Liver (tissue), 9 donors: ENCODE measurements around the gene CCDC69. TPM values are rescaled to one million over a fixed set of nuclear protein-coding genes. Genes with fewer than 3 reads are reported as not detected.

Experiments used
- DNase-seq: peaks from one replicate; pipeline ENCODE4 v3.0.0-alpha.2; 2017; ENCODE audit warnings: low spot score
- H3K27ac ChIP-seq, 2 donors: one replicate each; pipeline ENCODE4 v1.7.0; 2013; ENCODE audit warnings: inconsistent platforms in 2 of 2, low read length in 2 of 2, control low read depth in 1 of 2, low read depth in 1 of 2, mild to moderate bottlenecking in 1 of 2
- H3K27me3 ChIP-seq, 4 donors: one replicate each; pipeline versions ENCODE4 v1.6.1 to v1.7.0; 2013; ENCODE audit warnings: low read length in 3 of 4, inconsistent platforms in 1 of 4, mild to moderate bottlenecking in 1 of 4, moderate library complexity in 1 of 4; ENCODE audit not compliant: control insufficient read depth in 4 of 4, insufficient read depth in 4 of 4
- H3K36me3 ChIP-seq, 4 donors: one replicate each; pipeline versions ENCODE4 v1.6.1 to v1.7.0; 2013; ENCODE audit warnings: low read length in 3 of 4, mild to moderate bottlenecking in 3 of 4, low read depth in 1 of 4, moderate library complexity in 1 of 4; ENCODE audit not compliant: control insufficient read depth in 4 of 4, insufficient read depth in 3 of 4
- H3K4me1 ChIP-seq, 4 donors: one replicate each; pipeline versions ENCODE4 v1.6.1 to v1.7.0; 2013; ENCODE audit warnings: low read length in 3 of 4, mild to moderate bottlenecking in 3 of 4, moderate library complexity in 1 of 4; ENCODE audit not compliant: control insufficient read depth in 4 of 4, insufficient read depth in 4 of 4
- H3K4me3 ChIP-seq, 3 donors: one replicate each; pipeline versions ENCODE4 v1.6.1 to v1.7.0; 2013; ENCODE audit warnings: low read length in 3 of 3, control low read depth in 1 of 3, low read depth in 1 of 3, mild to moderate bottlenecking in 1 of 3
- H3K9ac ChIP-seq, 2 donors: one replicate each; pipeline ENCODE4 v1.7.0; 2013; ENCODE audit warnings: low read length in 2 of 2, mild to moderate bottlenecking in 2 of 2, moderate library complexity in 2 of 2, control low read depth in 1 of 2, low read depth in 1 of 2
- H3K9me3 ChIP-seq, 4 donors: one replicate each; pipeline versions ENCODE4 v1.6.1 to v1.7.0; 2013; ENCODE audit warnings: low read length in 3 of 4; ENCODE audit not compliant: control insufficient read depth in 4 of 4
- ATF3 ChIP-seq: IDR thresholded peaks from 2 replicates; pipeline ENCODE4 v1.6.1; 2016; ENCODE audit warnings: antibody characterized with exemption
- CTCF ChIP-seq: fragments of 150-350 bp; IDR thresholded peaks from 2 replicates; pipeline ENCODE4 v1.5.1; 2017; ENCODE audit warnings: improper control_type of control experiment, low read depth, low read length; ENCODE audit not compliant: missing input control
- EGR1 ChIP-seq, 2 donors: IDR thresholded peaks; 2 replicates each; pipeline ENCODE4 v1.6.1; 2016 to 2018; ENCODE audit warnings: antibody characterized with exemption in 2 of 2, low read depth in 2 of 2
- FOXA1 ChIP-seq: IDR thresholded peaks from 2 replicates; pipeline ENCODE4 v1.6.1; 2016; ENCODE audit warnings: antibody characterized with exemption
- FOXA2 ChIP-seq: IDR thresholded peaks from 2 replicates; pipeline ENCODE4 v1.6.1; 2016; ENCODE audit warnings: antibody characterized with exemption
- GABPA ChIP-seq, 2 donors: IDR thresholded peaks in 1 of 2; conservative IDR thresholded peaks in 1 of 2; 2 replicates each; pipeline ENCODE4 v1.6.1; 2016; ENCODE audit warnings: antibody characterized with exemption in 2 of 2, mild to moderate bottlenecking in 1 of 2, moderate library complexity in 1 of 2
- HNF4A ChIP-seq, 2 donors: conservative IDR thresholded peaks; 2 replicates each; pipeline ENCODE4 v1.6.1; 2016; ENCODE audit warnings: antibody characterized with exemption in 2 of 2, mild to moderate bottlenecking in 2 of 2
- HNF4G ChIP-seq: IDR thresholded peaks from 2 replicates; pipeline ENCODE4 v1.6.1; 2016; ENCODE audit warnings: antibody characterized with exemption
- JUND ChIP-seq, 2 donors: IDR thresholded peaks; 2 replicates each; pipeline ENCODE4 v1.6.1; 2016; ENCODE audit warnings: antibody characterized with exemption in 2 of 2
- MAX ChIP-seq: IDR thresholded peaks from 2 replicates; pipeline ENCODE4 v1.6.1; 2016; ENCODE audit warnings: antibody characterized with exemption
- NR2F2 ChIP-seq: IDR thresholded peaks from 2 replicates; pipeline ENCODE4 v1.6.1; 2016; ENCODE audit warnings: antibody characterized with exemption
- RAD21 ChIP-seq, 2 donors: IDR thresholded peaks; 2 replicates each; pipeline ENCODE4 v1.6.1; 2016; ENCODE audit warnings: antibody characterized with exemption in 2 of 2, mild to moderate bottlenecking in 2 of 2
- REST ChIP-seq: IDR thresholded peaks from 2 replicates; pipeline ENCODE4 v1.6.1; 2016; ENCODE audit warnings: antibody characterized with exemption, mild to moderate bottlenecking
- RXRA ChIP-seq, 2 donors: IDR thresholded peaks; 2 replicates each; pipeline ENCODE4 v1.6.1; 2017 to 2018; ENCODE audit warnings: antibody characterized with exemption in 2 of 2, mild to moderate bottlenecking in 1 of 2
- SP1 ChIP-seq: IDR thresholded peaks from 2 replicates; pipeline ENCODE4 v1.6.1; 2018; ENCODE audit warnings: antibody characterized with exemption, mild to moderate bottlenecking
- TAF1 ChIP-seq: conservative IDR thresholded peaks from 2 replicates; pipeline ENCODE4 v1.6.1; 2016; ENCODE audit warnings: antibody characterized with exemption, mild to moderate bottlenecking
- YY1 ChIP-seq: IDR thresholded peaks from 2 replicates; pipeline ENCODE4 v1.6.1; 2016; ENCODE audit warnings: antibody characterized with exemption, mild to moderate bottlenecking
- ZBTB33 ChIP-seq: IDR thresholded peaks from 2 replicates; pipeline ENCODE4 v1.6.1; 2016; ENCODE audit warnings: antibody characterized with exemption
- WGBS: extraction: QIAGEN DNeasy Blood & Tissue Kit; methylation state at CpG from one replicate; pipeline ENCODE4 v1.1.7; 2013; 5-methylcytosine and 5-hydroxymethylcytosine counted together
- polyA plus RNA-seq, 2 donors: library from polyadenylated mRNA; stranded (reverse) in 1 of 2; unstranded in 1 of 2; fragments of 200-250 nt in 1 of 2; fragments of >200 nt in 1 of 2; fragmentation: Nextera tagmentation in 1 of 2; extraction: Ambion mirVana in 1 of 2; gene quantifications; one replicate each; pipeline versions ENCODE4 v1.2.1 to v1.2.3, GENCODE V29; 2013 to 2015
- total RNA-seq, 2 donors: library from RNA; depleted of rRNA; stranded (reverse); fragments of >200 nt; gene quantifications; one replicate each; pipeline ENCODE4 v1.2.3, GENCODE V29; 2014
- donor health status: healthy.
- donor health status: healthy.
- donor health status: healthy.
- donor health status: healthy.
- donor health status: healthy.

CCDC69 gene
- total and polyA plus RNA-seq, 4 donors, result 11.9 to 28.6 (median 18.0) TPM

- no peaks in the 10 kb centered on the region for H3K9me3 ChIP-seq
- H3K4me3 ChIP-seq, result peak within 1 kb of the TSS; percentile 66 to 89 (median 86)
- peak within 1 kb of the TSS; percentile 62 to 88 for H3K9ac ChIP-seq
- no peaks in the 10 kb centered on the region for H3K27me3 ChIP-seq
- 1% methylated on average over 52 of the region's 52 CpGs for WGBS
- peak; percentile 99 for DNase-seq
- TF ChIP-seq HNF4G, result no peak
- TF ChIP-seq ZBTB33, result peak; percentile 96
- TF ChIP-seq SP1, result peak; percentile 96
- TF ChIP-seq NR2F2, result peak; percentile 3
- TF ChIP-seq FOXA1, result peak; percentile 73
- peak; percentile 94 to 98 for TF ChIP-seq EGR1 (IDR thresholded peaks at IDR 0.05; ENCODE audit: low read depth in 2 of 2)
- TF ChIP-seq REST, result peak; percentile 87
- peak; percentile 49 to 84 for TF ChIP-seq GABPA (IDR thresholded peaks at IDR 0.05 in 1 of 2, conservative IDR thresholded peaks at IDR 0.05 in 1 of 2)
- no peak for TF ChIP-seq CTCF
- TF ChIP-seq FOXA2, result peak; percentile 34
- peak; percentile 51 to 60 for TF ChIP-seq RXRA (IDR thresholded peaks at IDR 0.05)
- peak; percentile 89 for TF ChIP-seq MAX
- TF ChIP-seq JUND (IDR thresholded peaks at IDR 0.05), result peak; percentile 17 to 80
- TF ChIP-seq HNF4A (conservative IDR thresholded peaks at IDR 0.05), result peak; percentile 67 to 70
- peak; percentile 37 for TF ChIP-seq ATF3
- peak; percentile 70 for TF ChIP-seq YY1
- TF ChIP-seq RAD21 (IDR thresholded peaks at IDR 0.05), result peak; percentile 54 to 61
- TF ChIP-seq TAF1, result no peak
- no peaks in the 10 kb centered on the region for H3K36me3 ChIP-seq
- H3K4me1 ChIP-seq, result peaks cover 8 to 42% (median 32%) of the 10 kb centered on the region in 4 donors
- H3K27ac ChIP-seq, result peak within 1 kb of the TSS; percentile 84 to 86
Observed at GRCh38 chr5:151252762-151253604, 29.1 kb upstream of the CCDC69 start, which contains the start of gene GM2A. TSS of gene GM2A (plus strand) at chr5:151253185. CDS start at chr5:151253217, 32 bp downstream.
